ENCODE data around the gene AQP4.

AQP4 gene

GRCh38 chr18:26826656-26827235, 38.8 kb downstream of the AQP4 start:
- TF ChIP-seq EZH2phosphoT487 (IDR thresholded peaks at IDR 0.05; ENCODE audit: borderline replicate concordance, low read length) (no peak), CTCF (IDR thresholded peaks at IDR 0.05; ENCODE audit: low read depth, low read length, poor library complexity, severe bottlenecking) (no peak)
- Histone ChIP-seq H3K4me1 (ENCODE audit: control insufficient read depth, low read length) (no peaks in the 10 kb centered on the region), H4K20me1 (ENCODE audit: control insufficient read depth, insufficient read depth, low read depth, low read length) (no peaks in the 10 kb centered on the region), H3K27ac (ENCODE audit: low read depth, low read length) (no peak overlapping the region), H3K9me3 (ENCODE audit: control insufficient read depth, insufficient read depth, low read length) (no peaks in the 10 kb centered on the region), H3K79me2 (ENCODE audit: control insufficient read depth, low read length) (no peaks in the 10 kb centered on the region), H3F3A (ENCODE audit: control insufficient read depth, insufficient read depth) (no peaks in the 10 kb centered on the region), H3K4me2 (ENCODE audit: low read length) (no peak overlapping the region), H3K36me3 (ENCODE audit: control insufficient read depth, low read length) (no peaks in the 10 kb centered on the region), H3K27me3 (ENCODE audit: control insufficient read depth, low read length) (no peaks in the 10 kb centered on the region), H3K9me2 (replicated peaks; ENCODE audit: control insufficient read depth, low read length) (no peaks in the 10 kb centered on the region), H3K4me3 (ENCODE audit: low read length) (no peak overlapping the region)

GRCh38 chr18:26821181-26821580, 44.3 kb downstream of the AQP4 start:
- no peaks in the 10 kb centered on the region for H4K20me1 ChIP-seq (ENCODE audit: control insufficient read depth, insufficient read depth, low read depth, low read length)

GRCh38 chr18:26819046-26819445, 46.5 kb downstream of the AQP4 start:
- H3K4me1 ChIP-seq (ENCODE audit: control insufficient read depth, low read length), result no peaks in the 10 kb centered on the region

More at GRCh38 chr18:26821181-26821580, 44.3 kb downstream of the AQP4 start:
- Histone ChIP-seq H3K36me3 (ENCODE audit: control insufficient read depth, low read length) (no peaks in the 10 kb centered on the region), H3K4me3 (ENCODE audit: low read length) (no peak overlapping the region), H3K4me1 (ENCODE audit: control insufficient read depth, low read length) (no peaks in the 10 kb centered on the region), H3K4me2 (ENCODE audit: low read length) (no peak overlapping the region), H3K27me3 (ENCODE audit: control insufficient read depth, low read length) (no peaks in the 10 kb centered on the region), H3K27ac (ENCODE audit: low read depth, low read length) (no peak overlapping the region), H3K9me2 (replicated peaks; ENCODE audit: control insufficient read depth, low read length) (no peaks in the 10 kb centered on the region), H3K9me3 (ENCODE audit: control insufficient read depth, insufficient read depth, low read length) (peaks cover 4% of the 10 kb centered on the region), H3K79me2 (ENCODE audit: control insufficient read depth, low read length) (no peaks in the 10 kb centered on the region), H3F3A (ENCODE audit: control insufficient read depth, insufficient read depth) (no peaks in the 10 kb centered on the region)
- TF ChIP-seq EZH2phosphoT487 (IDR thresholded peaks at IDR 0.05; ENCODE audit: borderline replicate concordance, low read length), result no peak
- TF ChIP-seq CTCF (IDR thresholded peaks at IDR 0.05; ENCODE audit: low read depth, low read length, poor library complexity, severe bottlenecking), result no peak

More at GRCh38 chr18:26819046-26819445, 46.5 kb downstream of the AQP4 start:
- peaks cover 4% of the 10 kb centered on the region for H3K9me3 ChIP-seq (ENCODE audit: control insufficient read depth, insufficient read depth, low read length)
- no peaks in the 10 kb centered on the region for H3K9me2 ChIP-seq (replicated peaks; ENCODE audit: control insufficient read depth, low read length)
- H3K27me3 ChIP-seq (ENCODE audit: control insufficient read depth, low read length), result no peaks in the 10 kb centered on the region
- H3K36me3 ChIP-seq (ENCODE audit: control insufficient read depth, low read length), result no peaks in the 10 kb centered on the region
- no peak for TF ChIP-seq CTCF (IDR thresholded peaks at IDR 0.05; ENCODE audit: low read depth, low read length, poor library complexity, severe bottlenecking)
- TF ChIP-seq EZH2phosphoT487 (IDR thresholded peaks at IDR 0.05; ENCODE audit: borderline replicate concordance, low read length), result no peak
- no peaks in the 10 kb centered on the region for H3K79me2 ChIP-seq (ENCODE audit: control insufficient read depth, low read length)
- no peak overlapping the region for H3K4me2 ChIP-seq (ENCODE audit: low read length)
- H3K4me3 ChIP-seq (ENCODE audit: low read length), result no peak overlapping the region
- H4K20me1 ChIP-seq (ENCODE audit: control insufficient read depth, insufficient read depth, low read depth, low read length), result no peaks in the 10 kb centered on the region
- H3F3A ChIP-seq (ENCODE audit: control insufficient read depth, insufficient read depth), result no peaks in the 10 kb centered on the region
- H3K27ac ChIP-seq (ENCODE audit: low read depth, low read length), result no peak overlapping the region
